Parathyroid adenoma (tissue), 2 donors: ENCODE measurements around the gene PAX6.

Experiments
- H2AFZ ChIP-seq: fragments of 300-600 bp; sonication (generic); one replicate; pipeline ENCODE4 v1.7.0; 2017; ENCODE audit warnings: antibody characterized with exemption, mild to moderate bottlenecking
- H3K27ac ChIP-seq: fragments of 300-600 bp; sonication (generic); one replicate; pipeline ENCODE4 v1.7.0; 2017
- H3K27me3 ChIP-seq: fragments of 300-600 bp; sonication (generic); one replicate; pipeline ENCODE4 v1.7.0; 2017; ENCODE audit warnings: low read length; ENCODE audit not compliant: control insufficient read depth, insufficient read depth
- H3K36me3 ChIP-seq: fragments of 300-600 bp; sonication (generic); one replicate; pipeline ENCODE4 v1.7.0; 2017; ENCODE audit warnings: low read length; ENCODE audit not compliant: control insufficient read depth, insufficient read depth
- H3K4me1 ChIP-seq: fragments of 300-600 bp; sonication (generic); one replicate; pipeline ENCODE4 v1.7.0; 2017; ENCODE audit warnings: control low read depth
- H3K4me2 ChIP-seq: fragments of 300-600 bp; sonication (generic); one replicate; pipeline ENCODE4 v1.7.0; 2017; ENCODE audit warnings: low read length
- H3K4me3 ChIP-seq: fragments of 300-600 bp; sonication (generic); one replicate; pipeline ENCODE4 v1.7.0; 2017; ENCODE audit warnings: low read depth, low read length
- H3K79me2 ChIP-seq: fragments of 300-600 bp; sonication (generic); one replicate; pipeline ENCODE4 v1.7.0; 2017; ENCODE audit warnings: control low read depth
- H3K9ac ChIP-seq: fragments of 300-600 bp; sonication (generic); one replicate; pipeline ENCODE4 v1.7.0; 2017; ENCODE audit warnings: mild to moderate bottlenecking
- H3K9me3 ChIP-seq: fragments of 300-600 bp; sonication (generic); one replicate; pipeline ENCODE4 v1.7.0; 2017; ENCODE audit warnings: low read length; ENCODE audit not compliant: control insufficient read depth
- CTCF ChIP-seq: fragments of 300-600 bp; sonication (generic); IDR thresholded peaks from one replicate; pipeline ENCODE4 v1.7.0; 2017; ENCODE audit warnings: antibody characterized with exemption, mild to moderate bottlenecking
- donor health status: primary hyperparathyroidism.

The PAX6 gene

GRCh38 chr11:31788085-31788484 is 23.0 kb downstream of the PAX6 start:
- H3K4me1 ChIP-seq: no peaks in the 10 kb centered on the region
- H3K4me2 ChIP-seq: no peak overlapping the region
- no peaks in the 10 kb centered on the region for H3K9me3 ChIP-seq
- H2AFZ ChIP-seq: no peak overlapping the region
- no peaks in the 10 kb centered on the region for H3K27me3 ChIP-seq
- no peaks in the 10 kb centered on the region for H3K79me2 ChIP-seq
- H3K36me3 ChIP-seq: no peaks in the 10 kb centered on the region
- H3K4me3 ChIP-seq: no peak overlapping the region
- no peak for TF ChIP-seq CTCF
- no peak overlapping the region for H3K27ac ChIP-seq
- H3K9ac ChIP-seq: no peak overlapping the region

- Histone ChIP-seq H3K27ac (no peak overlapping the region), H3K4me1 (no peaks in the 10 kb centered on the region), H3K36me3 (no peaks in the 10 kb centered on the region), H3K4me3 (no peak overlapping the region), H3K9ac (no peak overlapping the region), H3K79me2 (no peaks in the 10 kb centered on the region), H2AFZ (no peak overlapping the region), H3K4me2 (no peak overlapping the region), H3K9me3 (no peaks in the 10 kb centered on the region), H3K27me3 (no peaks in the 10 kb centered on the region)
- TF ChIP-seq CTCF: no peak
Measured at GRCh38 chr11:31786996-31787685, 24.0 kb downstream of the PAX6 start.

- no peaks in the 10 kb centered on the region for H3K27me3 ChIP-seq
- H3K79me2 ChIP-seq: no peaks in the 10 kb centered on the region
- no peak overlapping the region for H3K4me3 ChIP-seq
- no peaks in the 10 kb centered on the region for H3K9me3 ChIP-seq
- H3K4me2 ChIP-seq: no peak overlapping the region
- TF ChIP-seq CTCF: no peak
- no peaks in the 10 kb centered on the region for H3K4me1 ChIP-seq
- H3K27ac ChIP-seq: no peak overlapping the region
- H3K9ac ChIP-seq: no peak overlapping the region
- H2AFZ ChIP-seq: no peak overlapping the region
- no peaks in the 10 kb centered on the region for H3K36me3 ChIP-seq
Measured at GRCh38 chr11:31784611-31785010, 26.5 kb downstream of the PAX6 start.

- TF ChIP-seq CTCF: no peak
- no peak overlapping the region for H3K4me2 ChIP-seq
- H3K27ac ChIP-seq: no peak overlapping the region
- H3K79me2 ChIP-seq: no peaks in the 10 kb centered on the region
- no peaks in the 10 kb centered on the region for H3K4me1 ChIP-seq
- H3K9me3 ChIP-seq: no peaks in the 10 kb centered on the region
- H3K4me3 ChIP-seq: no peak overlapping the region
- no peak overlapping the region for H3K9ac ChIP-seq
- no peak overlapping the region for H2AFZ ChIP-seq
- no peaks in the 10 kb centered on the region for H3K27me3 ChIP-seq
- no peaks in the 10 kb centered on the region for H3K36me3 ChIP-seq
Measured at GRCh38 chr11:31783252-31783651, 27.9 kb downstream of the PAX6 start.

GRCh38 chr11:31782257-31782656 is 28.9 kb downstream of the PAX6 start:
- no peaks in the 10 kb centered on the region for H3K27me3 ChIP-seq
- no peaks in the 10 kb centered on the region for H3K4me1 ChIP-seq
- H3K27ac ChIP-seq: no peak overlapping the region
- H3K9me3 ChIP-seq: no peaks in the 10 kb centered on the region
- H3K79me2 ChIP-seq: no peaks in the 10 kb centered on the region
- H3K4me3 ChIP-seq: no peak overlapping the region
- TF ChIP-seq CTCF: no peak
- no peak overlapping the region for H3K4me2 ChIP-seq
- no peak overlapping the region for H3K9ac ChIP-seq
- no peak overlapping the region for H2AFZ ChIP-seq
- no peaks in the 10 kb centered on the region for H3K36me3 ChIP-seq
